Right lung (tissue), 10 donors: Measurements from ENCODE around the gene ZNF772. TPM values are rescaled to one million over a fixed set of nuclear protein-coding genes. Genes with fewer than 3 reads are reported as not detected.
"Not testable (repeated sequence)": the region's sequence is repeated elsewhere in the genome, so short reads cannot be mapped to it uniquely, and the experiment has no call there.

Experiments
- DNase-seq, 2 donors: peaks; one replicate each; pipeline ENCODE4 v3.0.0-alpha.2; 2013
- long read RNA-seq, 8 donors: transcript quantifications; one replicate each; lab custom pipeline, GENCODE V29; 2026
- polyA plus RNA-seq, 5 donors: library from polyadenylated mRNA; unstranded; fragments of 120-200 nt; gene quantifications; one replicate each; pipeline versions ENCODE4 v1.2.1 to v1.2.3, GENCODE V29; 2013; ENCODE audit warnings: inconsistent platforms in 1 of 5, low replicate concordance in 1 of 5; ENCODE audit not compliant: insufficient read length in 5 of 5, insufficient read depth in 1 of 5

Gene ZNF772
- polyA plus RNA-seq, result 10 to 100 TPM in 4 of 5 donors, 1 to 10 TPM in 1; 8.4 to 22.1 (median 19.2) TPM
- long read RNA-seq, donor 1, full-length matches to known transcripts, result 2 of 9 reads
- long read RNA-seq, donor 1, partial matches to known transcripts, result 0 of 9 reads
- long read RNA-seq, donor 1, other reads (novel, unspliced or antisense), result 7 of 9 reads
- long read RNA-seq, donor 2, partial matches to known transcripts, result 0 of 3 reads
- long read RNA-seq, donor 2, other reads (novel, unspliced or antisense), result 0 of 3 reads
- long read RNA-seq, donor 3, partial matches to known transcripts, result 0 of 1 reads
- long read RNA-seq, donor 3, other reads (novel, unspliced or antisense), result 0 of 1 reads
- long read RNA-seq, donor 4, partial matches to known transcripts, result 0 of 1 reads
- long read RNA-seq, donor 4, other reads (novel, unspliced or antisense), result 0 of 1 reads
- long read RNA-seq, donor 5, full-length matches to known transcripts, result 1 of 1 reads
- long read RNA-seq, donor 5, partial matches to known transcripts, result 0 of 1 reads
- long read RNA-seq, donor 5, other reads (novel, unspliced or antisense), result 0 of 1 reads
- long read RNA-seq, donor 6, partial matches to known transcripts, result 0 of 4 reads
- long read RNA-seq, donor 6, other reads (novel, unspliced or antisense), result 0 of 4 reads
- long read RNA-seq, donor 7, result 0 reads
- long read RNA-seq, donor 8, result 0 reads

DNA sequence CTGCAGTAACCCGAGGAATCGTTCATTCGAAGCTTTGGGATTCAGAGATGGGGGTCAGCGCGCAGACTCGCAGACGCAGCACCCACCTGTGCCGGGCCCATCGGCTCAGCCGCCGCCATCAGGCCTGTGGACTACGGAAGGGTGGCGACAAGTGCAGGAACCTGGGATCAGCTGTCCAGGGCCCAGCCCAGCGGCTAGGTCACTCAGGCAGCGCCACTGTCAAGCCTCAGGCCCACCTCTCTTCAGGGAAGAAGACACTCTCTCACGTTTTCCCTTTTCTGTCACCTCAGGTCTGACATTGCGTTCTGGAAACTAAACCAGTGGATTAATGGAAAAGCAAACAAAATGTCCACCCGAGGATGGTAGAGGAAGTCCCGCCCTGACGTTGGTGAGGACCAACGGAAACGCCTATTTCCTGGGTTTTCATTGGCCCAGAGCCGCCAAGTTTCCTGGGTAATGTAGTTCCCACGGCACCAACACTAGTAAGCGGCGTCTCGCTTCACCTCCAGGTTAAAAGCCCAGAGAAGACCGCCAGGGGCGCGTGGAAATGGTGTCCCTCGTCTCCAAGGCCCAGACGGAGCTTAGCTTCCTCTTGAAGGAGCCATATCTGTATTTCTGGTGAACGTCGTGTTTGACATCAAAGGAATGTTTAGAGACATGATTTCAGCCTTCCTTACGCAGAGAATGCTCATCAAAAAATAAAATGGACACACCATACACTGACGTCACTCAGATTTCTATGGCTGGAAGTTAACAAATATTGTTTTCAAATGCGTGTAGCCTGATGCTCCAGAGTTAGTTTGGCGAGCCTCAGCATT lies at the start of gene ZNF772:
Gene ZNF772, minus strand, starts transcription at position 376 of the 818 bp plus-strand sequence. Its CDS starts 257 bp downstream, at position 119.
- peak; percentile 89 to 90 for DNase-seq

DNA sequence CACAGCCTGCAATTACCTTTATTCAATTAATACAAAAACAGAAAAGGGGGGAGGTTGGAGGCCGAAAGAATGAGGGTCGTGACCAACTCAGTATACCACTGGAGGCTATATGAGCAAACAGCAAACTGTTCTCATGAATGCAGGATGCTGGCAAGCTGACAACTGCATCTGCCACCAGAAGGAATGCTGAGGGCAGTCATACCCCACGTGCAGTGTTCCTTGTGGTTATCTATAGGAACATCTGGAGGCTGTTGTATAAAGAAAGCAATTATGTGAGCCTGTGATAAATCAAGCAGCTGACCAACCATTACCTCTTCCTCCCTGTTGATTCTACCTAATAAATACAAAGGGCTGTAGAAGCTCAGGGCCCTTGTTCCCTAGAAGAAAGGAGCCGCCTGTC lies 40.7 kb upstream of the ZNF772 start:
- DNase-seq, result not testable (repeated sequence)

DNA sequence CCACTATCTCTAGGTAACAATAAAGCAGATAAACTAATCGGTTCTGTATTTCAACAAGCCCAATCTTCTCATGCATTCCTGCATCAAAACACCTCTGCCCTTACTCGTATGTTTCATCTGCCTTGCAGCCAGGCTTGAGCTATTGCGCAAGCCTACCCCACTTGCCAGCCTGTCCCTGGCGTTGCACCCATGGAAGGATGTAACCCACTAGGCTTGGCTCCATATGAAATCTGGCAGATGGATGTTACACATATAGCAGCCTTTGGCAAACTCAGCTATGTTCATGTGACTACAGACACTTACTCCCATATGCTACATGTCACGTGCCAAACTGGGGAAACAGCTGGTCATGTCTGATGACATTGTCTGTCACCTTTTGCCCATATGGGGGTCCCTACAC lies 37.9 kb upstream of the ZNF772 start:
- DNase-seq, result no peak

DNA sequence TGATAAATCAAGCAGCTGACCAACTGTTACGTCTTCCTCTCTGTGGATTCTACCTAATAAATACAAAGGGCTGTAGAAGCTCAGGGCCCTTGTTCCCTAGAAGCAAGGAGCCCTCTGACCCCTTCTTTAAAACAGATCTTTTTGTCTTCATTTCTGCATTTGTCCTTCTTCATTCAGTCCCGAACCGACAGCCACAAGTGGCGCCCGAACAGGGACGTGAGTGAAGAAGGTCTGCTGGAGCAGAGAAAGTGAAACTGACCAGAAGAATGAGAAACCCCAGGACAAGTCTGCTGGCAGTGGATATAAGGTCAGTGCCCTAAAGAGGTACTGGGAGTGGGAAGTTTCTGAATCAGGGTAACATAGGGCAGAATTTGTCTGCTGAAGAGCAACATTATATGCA lies 35.5 kb upstream of the ZNF772 start:
- no peak for DNase-seq

DNA sequence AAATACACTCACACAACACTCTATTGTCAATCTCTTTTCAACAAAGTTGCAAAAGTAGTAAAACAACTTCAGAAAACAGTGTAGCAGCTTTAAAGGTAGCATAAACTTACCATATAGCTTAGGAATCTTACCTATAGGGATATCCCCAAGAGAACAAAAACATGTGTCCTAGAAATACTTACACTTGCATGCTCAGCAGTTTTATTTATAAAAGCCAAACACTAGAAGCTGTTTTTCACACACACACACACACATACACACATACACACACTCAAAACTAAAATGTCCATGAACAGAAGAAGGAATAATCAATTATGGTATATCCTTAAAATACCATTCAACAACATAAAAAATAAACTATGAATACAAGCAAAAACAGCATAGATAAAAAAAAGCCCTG lies 34.1 kb upstream of the ZNF772 start:
- no peak for DNase-seq

DNA sequence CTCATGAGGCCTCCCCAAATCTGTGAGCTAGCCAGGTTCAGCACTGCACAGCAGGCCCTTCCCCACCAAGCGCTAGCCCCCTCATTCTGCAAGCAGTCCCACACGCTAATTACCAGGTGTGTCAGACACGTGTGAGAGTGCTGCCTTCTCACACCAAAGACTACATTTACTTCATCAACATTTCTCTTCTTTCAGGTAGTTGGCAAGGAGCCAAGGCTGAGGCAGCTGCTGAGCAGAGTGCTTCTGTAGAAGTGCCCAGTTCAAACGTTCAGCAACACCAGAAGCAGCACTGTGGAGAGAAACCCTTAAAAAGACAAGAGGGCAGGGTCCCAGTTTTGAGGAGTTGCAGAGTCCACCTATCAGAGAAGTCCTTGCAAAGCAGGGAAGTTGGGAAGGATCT lies 28.8 kb upstream of the ZNF772 start:
- DNase-seq, result no peak

DNA sequence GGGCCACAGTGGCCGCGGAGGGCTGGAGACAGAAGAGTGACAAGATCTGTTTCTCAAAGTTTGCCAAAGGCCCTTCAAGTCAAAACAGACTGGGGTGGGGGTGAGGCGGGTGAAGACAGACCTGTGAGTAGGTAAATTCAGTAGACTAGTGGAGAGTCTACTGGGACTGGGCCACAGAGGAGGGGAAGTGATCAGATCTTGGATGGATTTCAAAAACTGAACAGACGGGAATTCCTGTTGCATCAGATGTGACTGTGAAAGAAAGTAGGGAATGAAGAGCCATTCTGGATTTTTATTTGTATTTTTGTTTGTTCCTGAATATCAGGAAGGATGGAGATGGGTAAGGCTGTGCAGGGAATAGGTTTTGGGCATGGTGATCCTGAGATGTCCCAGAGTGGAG lies 23.0 kb upstream of the ZNF772 start:
- DNase-seq, result not testable (repeated sequence)

DNA sequence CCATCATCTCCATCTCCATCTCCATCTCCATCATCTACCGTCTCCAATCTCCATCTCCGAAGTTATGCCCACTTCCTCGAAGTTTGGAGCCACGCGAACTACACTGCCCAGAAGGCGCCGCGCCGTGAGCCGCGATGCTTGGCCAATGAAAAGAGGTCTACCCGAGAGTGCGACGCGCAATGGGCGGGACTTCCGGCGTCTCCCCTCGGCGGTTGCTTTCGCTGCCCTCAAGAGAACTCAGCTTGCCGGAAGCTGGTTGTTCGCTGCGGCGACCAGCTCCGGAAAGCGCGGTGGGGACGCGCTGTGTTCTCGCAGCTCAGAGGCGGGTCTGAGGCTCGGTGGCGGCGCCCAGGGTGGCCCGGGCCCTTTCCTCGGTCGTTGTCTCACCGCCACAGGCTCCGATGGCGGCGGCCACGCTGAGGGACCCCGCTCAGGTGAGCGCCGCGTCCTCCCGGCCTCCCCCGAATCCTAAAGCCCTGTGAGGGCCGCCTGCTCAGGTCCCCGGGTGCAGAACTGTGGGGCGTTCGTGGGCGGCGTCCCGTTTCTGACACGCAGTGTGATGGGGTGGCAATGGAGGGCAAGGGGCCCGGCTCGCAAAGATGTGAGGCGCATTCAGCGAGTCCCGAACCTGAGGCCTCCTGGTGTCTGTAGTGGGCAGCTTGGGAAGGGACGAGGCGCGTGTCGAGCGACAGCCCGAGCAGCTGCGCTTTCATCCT lies 22.5 kb upstream of the ZNF772 start, which contains the start of gene ZNF773:
Gene ZNF773, plus strand, starts transcription at position 259 of the 716 bp plus-strand sequence. Its CDS starts 143 bp downstream, at position 402.
- DNase-seq, result peak; percentile 91 to 94

DNA sequence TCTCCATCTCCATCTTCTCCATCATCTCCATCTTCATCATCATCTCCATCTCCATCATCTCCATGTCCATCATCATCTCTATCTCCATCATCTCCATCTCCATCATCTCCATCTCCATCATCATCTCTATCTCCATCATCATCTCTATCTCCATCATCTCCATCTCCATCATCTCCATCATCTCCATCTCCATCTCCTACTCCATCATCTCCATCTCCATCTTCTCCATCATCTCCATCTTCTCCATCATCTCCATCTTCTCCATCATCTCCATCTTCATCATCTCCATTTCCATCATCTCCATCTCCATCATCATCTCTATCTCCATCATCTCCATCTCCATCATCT lies 21.9 kb upstream of the ZNF772 start:
- not testable (repeated sequence) for DNase-seq

DNA sequence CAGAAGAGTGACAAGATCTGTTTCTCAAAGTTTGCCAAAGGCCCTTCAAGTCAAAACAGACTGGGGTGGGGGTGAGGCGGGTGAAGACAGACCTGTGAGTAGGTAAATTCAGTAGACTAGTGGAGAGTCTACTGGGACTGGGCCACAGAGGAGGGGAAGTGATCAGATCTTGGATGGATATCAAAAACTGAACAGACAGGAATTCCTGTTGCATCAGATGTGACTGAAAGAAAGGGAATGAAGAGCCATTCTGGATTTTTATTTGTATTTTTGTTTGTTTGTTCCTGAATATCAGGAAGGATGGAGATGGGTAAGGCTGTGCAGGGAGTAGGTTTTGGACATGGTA lies 10.9 kb upstream of the ZNF772 start:
- DNase-seq, result not testable (repeated sequence)

DNA sequence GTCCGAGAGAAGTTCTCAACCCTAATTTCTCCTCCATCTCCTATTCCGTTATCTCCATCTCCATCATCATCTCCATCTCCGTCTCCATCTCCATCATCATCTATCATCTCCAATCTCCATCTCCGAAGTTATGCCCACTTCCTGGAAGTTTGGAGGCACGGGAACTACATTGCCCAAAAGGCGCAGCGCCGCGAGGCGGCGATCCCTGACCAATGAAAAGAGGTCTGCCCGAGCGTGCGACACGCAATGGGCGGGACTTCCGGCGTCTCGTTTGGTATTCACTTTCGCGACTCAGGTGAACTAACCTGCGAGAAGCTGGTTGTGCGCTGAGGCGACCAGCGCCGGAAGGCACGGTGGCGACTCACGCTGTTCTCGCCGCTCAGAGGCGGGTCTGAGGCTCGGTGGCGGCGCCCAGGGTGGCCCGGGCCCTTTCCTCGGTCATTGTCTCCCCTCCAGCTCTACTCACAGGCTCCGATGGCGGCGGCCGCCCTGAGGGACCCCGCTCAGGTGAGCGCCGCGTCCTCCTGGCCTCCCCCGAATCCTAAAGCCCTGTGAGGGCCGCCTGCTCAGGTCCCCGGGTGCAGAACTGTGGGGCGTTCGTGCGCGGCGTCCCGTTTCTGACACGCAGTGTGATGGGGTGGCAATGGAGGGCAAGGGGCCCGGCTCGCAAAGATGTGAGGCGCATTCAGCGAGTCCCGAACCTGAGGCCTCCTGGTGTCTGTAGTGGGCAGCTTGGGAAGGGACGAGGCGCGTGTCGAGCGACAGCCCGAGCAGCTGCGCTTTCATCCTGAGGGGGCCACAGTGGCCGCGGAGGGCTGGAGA lies 10.3 kb upstream of the ZNF772 start, which contains the start of gene ZNF419:
Gene ZNF419, plus strand, starts transcription at position 274 of the 822 bp plus-strand sequence. Its CDS starts 201 bp downstream, at position 475.
- DNase-seq, result peak; percentile 88 to 89

DNA sequence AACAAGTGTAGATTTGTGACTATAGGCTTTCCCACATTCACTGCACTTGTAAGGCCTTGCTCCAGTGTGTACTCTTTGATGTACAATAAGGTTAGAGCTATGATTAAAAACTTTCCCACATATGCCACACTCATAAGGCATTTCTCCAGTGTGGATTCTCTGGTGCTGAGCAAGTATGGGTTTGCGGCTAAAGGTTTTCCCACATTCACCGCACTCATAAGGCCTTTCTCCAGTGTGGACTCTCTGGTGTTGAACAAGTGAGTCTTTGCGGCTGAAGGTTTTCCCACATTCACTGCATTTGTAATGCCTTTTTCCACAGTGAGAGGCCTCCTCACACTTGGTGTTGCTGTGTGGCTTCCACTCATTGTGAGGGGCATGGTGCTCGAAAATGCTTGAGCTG lies 3.7 kb downstream of the ZNF772 start:
- no peak for DNase-seq

DNA sequence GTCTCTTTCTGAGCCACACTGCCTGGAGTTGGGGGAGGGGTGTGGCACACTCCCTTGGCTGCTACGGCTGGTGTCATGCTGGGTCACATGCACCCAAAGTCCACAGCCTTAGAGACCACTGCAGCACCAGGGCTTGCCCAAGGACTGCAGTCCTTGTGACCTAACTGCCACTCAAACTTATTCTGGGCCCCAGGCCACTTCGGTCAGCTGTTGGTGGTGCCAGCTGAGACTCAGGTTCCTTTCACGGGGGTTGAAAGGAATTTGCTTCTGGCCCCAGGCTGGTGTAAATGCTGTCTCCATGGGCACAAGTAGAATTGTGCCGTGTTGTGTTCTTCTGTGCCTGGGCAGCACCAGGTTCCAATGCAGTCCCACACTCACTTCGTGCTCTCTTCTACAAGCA lies 10.9 kb downstream of the ZNF772 start:
- no peak for DNase-seq

DNA sequence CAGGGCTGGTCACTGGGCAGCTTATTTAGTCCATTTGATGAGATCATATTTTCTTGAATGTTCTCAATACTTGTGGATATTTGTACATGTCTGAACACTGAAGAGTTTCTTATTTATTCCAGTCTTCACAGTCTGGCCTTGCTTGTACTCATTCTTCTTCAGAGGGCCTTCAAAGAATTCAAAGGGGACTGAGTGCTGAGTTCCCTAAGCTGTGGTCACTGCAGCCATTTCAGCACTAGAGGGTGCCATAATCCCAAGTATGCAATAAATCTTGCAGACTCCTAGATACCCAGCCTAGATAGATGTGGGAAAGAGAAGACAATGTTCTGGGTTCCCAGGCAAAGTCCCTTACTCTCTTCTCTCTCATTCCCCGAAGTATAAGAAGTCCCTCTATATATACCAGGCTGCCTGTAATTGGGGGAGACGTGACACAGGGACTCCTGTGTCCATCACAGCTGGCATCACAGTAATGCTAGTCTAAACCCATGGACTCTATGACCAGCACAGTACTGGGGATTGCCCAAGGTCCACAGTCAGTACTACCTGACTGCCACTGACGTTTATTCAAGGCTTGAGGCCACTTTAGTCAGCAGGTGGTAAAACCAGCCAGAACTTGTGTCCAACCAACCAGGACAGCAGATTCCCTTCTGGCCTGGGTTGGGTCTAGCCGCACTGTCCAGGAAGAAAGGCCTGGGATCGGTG lies 11.5 kb downstream of the ZNF772 start:
- DNase-seq, result no peak

DNA sequence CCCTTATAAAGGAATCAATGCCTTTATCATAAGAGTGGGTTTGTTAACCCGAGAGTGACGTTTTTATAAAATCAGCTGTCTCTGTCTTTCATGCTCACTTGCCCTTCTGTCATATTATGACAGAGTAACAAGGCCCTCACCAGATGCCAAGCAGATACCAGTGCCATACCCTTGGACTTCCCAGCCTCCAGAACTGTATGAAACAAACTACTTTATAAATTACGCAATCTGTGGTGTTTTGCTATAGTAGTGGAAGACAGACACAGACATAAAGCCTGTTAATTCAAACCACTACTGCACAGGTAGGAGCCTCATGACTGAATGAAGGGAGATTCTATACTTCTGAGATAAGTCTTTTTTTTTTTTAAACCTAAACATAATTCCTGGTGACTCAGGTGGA lies 25.1 kb downstream of the ZNF772 start:
- DNase-seq, result no peak

DNA sequence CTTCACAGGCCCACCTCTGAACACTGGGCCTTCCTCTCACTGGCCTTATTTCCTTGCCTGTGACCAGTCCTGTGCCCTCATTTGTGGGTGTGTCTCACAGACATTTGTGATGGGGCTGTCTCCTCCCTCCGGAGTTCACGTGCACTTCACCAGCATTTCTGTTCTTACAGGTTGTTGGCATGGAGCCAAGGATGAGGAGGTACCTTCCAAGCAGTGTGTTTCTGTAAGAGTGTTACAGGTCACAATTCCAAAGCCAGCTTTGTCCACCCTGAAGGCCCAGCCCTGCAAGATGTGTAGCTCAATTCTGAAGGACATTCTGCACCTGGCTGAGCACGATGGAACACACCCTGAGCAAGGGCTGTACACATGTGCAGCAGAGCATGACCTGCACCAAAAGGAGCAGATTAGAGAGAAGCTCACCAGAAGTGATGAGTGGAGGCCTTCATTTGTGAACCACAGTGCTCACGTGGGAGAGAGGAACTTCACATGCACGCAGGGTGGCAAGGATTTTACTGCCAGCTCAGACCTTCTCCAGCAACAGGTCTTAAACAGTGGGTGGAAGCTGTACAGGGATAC lies 34.2 kb downstream of the ZNF772 start:
- no peak for DNase-seq

DNA sequence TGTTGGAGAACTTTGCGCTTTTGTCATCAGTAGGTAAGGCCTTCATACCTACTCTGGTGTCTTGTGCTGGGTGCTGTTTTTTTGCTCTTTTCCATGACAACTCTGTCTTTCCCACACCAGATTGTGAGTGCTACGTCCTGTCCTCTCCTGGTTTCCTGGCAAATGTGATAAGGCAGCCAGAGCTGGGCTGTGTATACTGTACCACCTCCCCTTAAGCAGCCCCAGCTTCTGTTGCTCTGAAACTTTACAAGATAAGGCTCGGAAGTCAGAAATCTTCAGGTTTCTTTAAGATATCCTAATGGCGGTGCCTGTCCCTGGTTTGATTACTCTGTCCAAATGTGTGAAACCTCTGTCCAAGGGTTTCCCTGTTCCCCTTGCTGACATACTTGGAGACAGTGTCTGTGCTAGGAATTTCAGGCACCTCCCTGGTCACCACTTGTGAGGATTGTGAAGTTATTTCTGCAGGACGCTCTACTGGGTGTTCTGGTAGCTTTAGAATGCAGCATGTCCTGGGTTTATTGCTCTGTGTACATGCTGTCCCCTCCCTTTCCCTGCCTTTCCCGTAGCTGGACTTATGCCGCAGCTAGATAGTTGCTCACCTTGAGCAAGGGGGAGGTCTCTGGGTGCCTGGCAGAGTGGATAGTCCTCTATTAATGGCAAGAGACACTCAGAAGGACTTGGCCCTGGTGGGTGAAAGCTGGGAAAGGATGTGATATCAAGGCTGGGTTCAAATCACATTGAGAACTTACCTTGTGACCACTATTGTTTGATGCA lies 35.2 kb downstream of the ZNF772 start:
- no peak for DNase-seq

DNA sequence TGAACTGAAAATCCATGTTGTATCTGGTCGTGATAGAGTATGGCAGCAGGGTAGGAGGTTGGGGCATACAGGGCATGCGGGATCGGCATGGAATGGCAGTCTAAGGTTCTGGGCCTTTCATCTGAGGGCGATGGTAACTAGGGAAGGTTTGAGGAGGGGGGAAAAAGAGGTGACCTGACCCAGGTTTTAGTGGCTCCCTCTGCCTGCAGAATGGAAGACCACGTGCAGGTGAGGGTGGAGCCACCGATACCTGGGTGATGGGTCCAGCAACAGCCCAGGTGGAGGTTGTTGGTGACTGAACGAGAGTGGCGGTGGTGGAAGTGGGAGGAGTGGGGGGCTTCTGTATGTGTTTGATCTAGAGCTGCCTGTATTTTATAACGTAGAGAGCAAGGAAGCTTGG lies 38.4 kb downstream of the ZNF772 start:
- no peak for DNase-seq

DNA sequence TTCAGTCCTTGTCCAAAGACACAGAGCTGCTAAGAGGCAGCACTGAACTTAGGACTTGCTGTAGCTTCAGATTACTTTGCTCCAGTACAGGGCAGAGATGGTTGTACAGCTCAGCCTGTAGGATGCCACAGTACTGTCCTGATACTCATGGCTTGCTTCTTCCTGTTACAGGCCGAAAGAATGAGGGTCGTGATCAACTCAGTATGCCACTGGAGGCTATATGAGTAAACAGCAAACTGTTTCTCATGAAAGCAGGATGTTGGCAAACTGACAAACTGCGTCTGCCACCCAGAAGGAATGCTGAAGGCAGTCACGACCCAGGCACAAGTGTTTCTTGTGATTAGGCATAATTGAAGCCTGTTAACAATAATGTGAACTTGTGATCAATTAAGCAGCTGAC lies 39.4 kb downstream of the ZNF772 start:
- DNase-seq, result no peak
